Measurements from ENCODE around the gene UBN2.

The UBN2 gene

DNA sequence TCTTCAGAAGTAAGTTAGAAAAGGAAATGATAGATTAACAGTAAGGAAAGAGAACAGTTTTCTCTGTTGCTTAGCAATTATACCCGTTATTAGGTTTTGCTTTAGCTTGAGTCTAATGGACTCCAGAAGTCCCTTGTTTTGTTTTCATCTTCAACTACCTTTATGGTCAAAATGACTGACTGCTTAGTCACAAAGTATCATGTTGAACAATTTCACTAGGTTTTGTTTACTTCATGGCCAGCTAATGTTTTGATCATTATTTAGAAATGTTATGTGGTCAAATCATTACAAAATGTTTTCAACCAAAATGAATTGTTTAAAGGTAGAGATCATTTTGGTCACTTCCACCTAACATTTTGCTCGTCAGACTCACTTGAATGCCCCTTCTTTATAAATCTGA lies 1.9 kb downstream of the UBN2 start:
- peak in 1 of 2 donors; percentile 14 for DNase-seq

DNA sequence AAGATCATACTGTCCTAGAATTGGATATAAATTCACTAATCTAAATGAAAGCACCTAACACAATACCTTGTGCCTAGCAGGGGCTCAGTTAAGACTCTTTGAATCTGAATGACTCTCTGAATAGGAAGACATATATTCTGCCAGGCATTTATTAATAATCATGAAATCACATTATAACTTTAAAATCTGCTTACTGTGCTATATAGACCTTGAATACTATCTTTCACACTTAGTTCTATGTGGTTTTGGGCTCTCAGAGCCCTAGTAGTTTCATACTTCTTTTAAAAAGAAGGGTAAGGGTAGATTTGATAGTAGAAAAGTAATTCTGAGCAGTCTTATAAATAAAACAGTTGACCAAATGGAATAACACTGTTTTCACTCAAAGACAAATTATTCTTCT lies 10.2 kb downstream of the UBN2 start:
- DNase-seq: no peak

GRCh38 chr7:139242741-139243281 lies 11.8 kb downstream of the UBN2 start:
- no peak for DNase-seq

DNA sequence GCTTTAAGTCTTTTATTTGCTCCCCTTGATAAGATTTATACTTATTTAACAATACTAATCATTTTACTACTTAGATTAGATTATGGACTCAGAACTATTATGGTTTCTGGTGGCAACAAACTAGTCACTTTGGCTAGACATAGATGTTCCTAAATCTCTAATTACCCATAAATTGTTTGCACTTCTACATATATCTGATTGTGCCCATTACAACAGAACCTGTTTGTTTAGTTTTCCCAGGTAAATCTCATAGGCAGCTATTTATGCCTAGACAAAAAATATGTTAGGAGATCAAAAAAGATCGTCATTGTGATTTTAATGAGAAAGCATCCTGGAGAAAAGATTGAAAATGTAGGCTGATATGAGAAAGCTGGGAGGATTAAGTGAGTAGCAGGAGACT lies 14.4 kb downstream of the UBN2 start:
- no peak for DNase-seq

GRCh38 chr7:139246494-139246893 lies 15.5 kb downstream of the UBN2 start:
- DNase-seq: no peak

- DNase-seq: no peak
These were observed 15.9 kb downstream of the UBN2 start for GRCh38 chr7:139246905-139247304.

GRCh38 chr7:139249179-139249810 lies 18.3 kb downstream of the UBN2 start:
- peak in 1 of 2 donors; percentile 2 for DNase-seq

DNA sequence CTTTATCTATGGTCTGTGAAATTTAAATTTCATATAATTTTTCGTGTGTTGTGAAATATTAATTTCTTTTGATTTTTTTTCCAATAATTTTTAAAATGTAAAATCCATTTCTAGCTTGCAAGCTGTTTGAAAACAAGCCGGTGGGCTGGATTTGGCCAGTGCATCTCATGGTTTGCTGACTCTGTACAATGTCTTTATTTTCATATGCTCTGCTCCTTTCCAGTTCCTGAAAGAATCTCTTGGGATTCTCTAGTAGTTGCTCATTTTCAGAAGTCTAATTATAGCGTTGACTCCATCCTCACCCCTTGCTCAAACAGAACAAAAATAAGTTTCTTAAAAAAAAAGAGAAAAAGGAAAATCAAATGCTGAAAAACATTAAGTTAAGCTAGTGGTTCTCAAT lies 21.4 kb downstream of the UBN2 start:
- no peak for DNase-seq

DNA sequence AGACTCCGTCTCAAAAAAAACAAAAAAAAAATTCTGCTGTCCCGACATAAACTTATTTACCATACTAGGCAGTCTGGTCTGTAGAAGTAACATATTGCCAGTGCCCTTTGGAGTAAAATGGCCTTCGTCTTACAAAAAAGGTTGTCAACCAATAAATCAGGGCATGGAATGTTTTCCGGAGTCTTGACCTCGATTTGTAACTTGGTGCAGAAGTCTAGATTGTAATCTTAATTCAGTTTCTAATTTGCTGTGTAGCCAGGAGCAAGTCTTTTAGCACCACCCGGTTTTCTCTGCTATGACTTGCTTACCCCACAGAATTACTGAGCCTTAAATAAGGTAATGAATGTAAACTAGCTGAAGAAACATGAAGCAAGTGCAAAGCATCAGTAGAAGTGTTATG lies 23.2 kb downstream of the UBN2 start:
- DNase-seq: no peak

- no peak for DNase-seq
These were observed 23.7 kb downstream of the UBN2 start for GRCh38 chr7:139254728-139255127.

- no peak for DNase-seq
These were observed 24.3 kb downstream of the UBN2 start for GRCh38 chr7:139255290-139255689.

- no peak for DNase-seq
These were observed 28.1 kb downstream of the UBN2 start for GRCh38 chr7:139259142-139259541.

DNA sequence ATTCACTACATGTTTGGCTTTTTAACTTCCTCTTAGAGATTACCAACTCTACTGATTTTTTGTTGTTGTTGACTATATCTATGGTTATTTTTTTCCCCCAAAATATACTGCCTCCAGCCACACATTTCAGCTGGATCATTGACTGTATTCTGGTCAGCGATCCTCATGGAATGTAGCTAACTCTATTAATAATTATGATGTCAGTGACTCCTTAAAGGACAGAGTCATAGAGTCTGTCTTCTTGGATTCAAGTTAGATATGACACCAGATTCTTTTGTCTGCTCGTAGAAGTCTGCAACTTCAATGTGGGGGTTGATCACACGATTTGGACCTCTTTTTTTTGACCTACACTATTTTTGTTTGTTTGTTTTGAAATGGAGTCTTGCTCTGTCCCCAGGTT lies 33.2 kb downstream of the UBN2 start:
- no peak for DNase-seq

- DNase-seq: no peak
These were observed 34.6 kb downstream of the UBN2 start for GRCh38 chr7:139265673-139266072.

DNA sequence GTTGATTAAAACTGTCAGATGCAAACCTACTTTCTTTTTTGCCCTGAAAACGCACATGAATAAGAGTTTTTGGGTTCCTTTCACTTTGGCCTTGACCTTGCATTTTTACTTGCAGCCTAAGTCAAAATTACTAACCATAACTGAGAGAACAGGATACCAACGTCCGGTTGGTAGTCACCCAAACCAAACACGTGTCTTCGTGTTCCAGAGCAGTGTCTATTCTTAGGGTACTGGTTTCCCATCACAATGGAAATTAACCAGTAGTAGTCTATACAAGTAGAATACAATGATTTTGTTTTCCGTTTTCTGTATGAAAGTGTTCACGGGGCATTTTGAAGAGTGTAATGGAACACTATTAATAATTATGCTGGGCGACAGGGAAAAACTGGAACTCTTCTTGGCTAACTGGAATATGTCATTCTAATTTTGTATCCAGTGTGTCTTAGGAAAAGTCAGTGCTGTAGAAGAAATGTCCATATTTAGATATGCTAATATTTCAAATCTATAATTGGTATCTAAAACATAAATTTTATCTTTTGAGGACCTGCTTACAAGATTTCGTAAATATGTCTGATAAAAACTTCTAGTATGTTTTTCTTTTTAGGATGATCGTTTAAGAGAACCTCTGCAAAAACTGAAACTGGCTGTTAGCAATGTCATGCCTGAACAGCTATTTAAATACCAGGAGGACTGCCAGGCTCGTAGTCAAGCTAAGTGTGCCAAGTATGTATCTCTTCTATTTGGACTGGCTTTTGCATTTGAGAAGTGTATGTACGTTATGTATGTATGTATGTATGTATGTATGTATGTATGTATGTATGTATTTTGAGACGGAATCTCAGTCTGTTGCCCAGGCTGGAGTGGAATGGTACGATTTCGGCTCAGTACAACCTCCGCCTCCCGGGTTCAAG lies 40.9 kb downstream of the UBN2 start:
- no peak for DNase-seq

DNA sequence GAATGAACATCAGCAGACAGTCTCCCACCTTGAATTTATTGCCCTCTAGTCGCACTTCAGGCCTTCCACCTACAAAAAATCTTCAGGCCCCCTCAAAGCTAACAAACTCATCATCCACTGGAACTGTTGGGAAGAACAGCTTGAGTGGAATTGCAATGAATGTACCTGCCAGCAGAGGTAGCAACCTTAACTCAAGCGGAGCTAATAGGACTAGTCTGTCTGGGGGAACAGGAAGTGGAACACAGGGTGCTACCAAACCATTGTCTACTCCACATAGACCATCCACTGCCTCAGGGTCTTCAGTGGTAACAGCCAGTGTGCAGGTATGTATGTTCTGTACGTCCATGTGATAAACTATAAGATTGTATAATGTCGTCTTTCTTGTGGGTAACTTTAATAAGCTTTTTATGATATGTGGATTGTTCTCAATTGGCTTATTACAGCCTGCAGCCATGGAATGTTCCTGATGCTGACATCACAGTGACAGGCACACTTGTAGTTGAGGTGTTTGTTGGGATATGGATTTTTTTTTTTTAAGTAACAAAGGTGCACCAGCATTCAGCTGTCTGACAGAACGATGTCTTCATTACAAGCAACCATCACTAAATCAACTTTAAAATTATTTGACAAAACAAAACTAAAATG lies 53.3 kb downstream of the UBN2 start:
- no peak for DNase-seq

DNA sequence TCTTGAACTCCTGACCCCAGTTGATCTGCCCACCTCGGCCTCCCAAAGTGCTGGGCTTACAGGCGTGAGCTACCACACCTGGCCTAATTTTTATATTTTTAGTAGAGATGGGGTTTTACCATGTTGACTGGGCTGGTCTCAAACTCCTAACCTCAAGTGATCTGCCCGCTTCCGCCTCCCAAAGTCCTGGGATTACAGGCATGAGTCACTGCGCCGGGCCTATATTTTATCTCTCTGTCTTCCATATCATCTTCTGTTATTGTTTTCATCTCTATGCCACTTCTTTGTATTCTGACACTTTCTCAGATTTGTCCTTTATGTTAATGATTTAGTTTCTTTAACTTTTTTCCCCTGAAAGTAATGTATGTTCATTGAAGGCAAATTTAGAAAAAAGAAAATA lies 55.1 kb downstream of the UBN2 start:
- DNase-seq: no peak

DNA sequence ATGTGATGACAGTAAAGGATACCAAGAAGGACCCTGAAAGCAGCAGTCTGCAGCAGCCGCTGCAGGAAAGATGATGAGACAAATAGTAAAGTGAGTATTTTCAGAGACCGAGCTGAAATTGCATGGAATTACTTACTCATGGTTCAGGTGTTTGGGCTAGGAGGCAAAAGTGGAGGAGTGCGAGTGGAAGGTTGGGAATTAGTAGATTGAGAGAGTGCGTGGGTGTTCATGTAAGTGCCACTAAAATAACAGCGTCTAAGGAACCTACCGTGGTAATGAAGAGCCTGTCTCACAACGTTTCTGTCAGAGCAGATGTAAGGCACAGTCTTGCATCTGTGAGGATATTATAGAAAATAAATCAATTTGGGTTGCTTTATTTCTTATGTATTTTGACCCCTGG lies 61.8 kb downstream of the UBN2 start:
- no peak for DNase-seq

DNA sequence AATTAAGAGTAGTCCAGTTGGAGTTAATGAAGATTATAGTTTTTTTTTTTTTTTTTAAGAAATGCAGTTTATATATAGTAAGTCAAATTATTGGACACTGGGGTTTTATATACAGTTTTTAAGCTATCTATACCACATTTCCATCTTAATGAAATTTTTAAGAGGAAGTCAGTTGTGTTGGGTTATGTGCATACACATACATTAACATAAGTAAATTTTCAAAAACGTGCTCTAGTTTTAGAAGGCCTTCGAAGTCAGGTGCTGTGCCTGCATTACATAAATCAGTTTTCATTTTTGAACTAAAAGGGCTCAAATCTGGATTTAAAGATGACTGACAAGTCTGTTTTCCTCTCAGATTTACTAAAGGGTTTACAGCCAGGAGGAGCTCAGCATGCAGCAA lies 62.5 kb downstream of the UBN2 start:
- no peak for DNase-seq

GRCh38 chr7:139294241-139294640 lies 63.2 kb downstream of the UBN2 start:
- no peak for DNase-seq

GRCh38 chr7:139294951-139295575 lies 64.0 kb downstream of the UBN2 start:
- no peak for DNase-seq

GRCh38 chr7:139297795-139298194 lies 66.8 kb downstream of the UBN2 start:
- DNase-seq: no peak

DNA sequence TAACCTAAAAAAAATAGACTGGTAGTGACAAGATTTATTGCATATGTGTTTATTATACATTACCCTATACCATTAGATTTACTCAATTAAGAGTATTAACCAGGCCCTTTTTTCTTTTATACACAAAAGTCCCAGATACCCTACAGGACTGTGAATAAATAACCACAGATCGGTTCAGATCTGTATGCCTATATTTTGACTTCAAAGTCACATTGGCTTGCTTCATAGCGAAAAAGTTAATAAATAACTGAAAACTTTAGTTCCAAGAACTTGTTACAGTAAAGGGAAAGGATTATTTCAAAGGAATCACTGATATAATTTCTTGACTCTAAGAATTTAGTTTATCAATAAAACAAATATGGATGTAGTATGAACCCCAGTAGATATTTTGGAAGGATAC lies 68.3 kb downstream of the UBN2 start:
- no peak for DNase-seq

Data from CD4-positive, alpha-beta T cell treated with Interleukin-4 for 1 hour (primary cell).